ENCODE data around the gene CINP. TPM values are rescaled to one million over a fixed set of nuclear protein-coding genes. Genes with fewer than 3 reads are reported as not detected.

CINP gene
- total RNA-seq, 1 donor from 2014 or later = 24.9 TPM

Other genes starting within 250 kb of the CINP start
- 39.5 TPM for gene WDR20, start 223.0 kb downstream of the CINP start, total RNA-seq
- 26.5 TPM for gene MOK, start 57.7 kb downstream of the CINP start, total RNA-seq
- 12.6 TPM for gene ZNF839, start 43.1 kb downstream of the CINP start, total RNA-seq
- gene TECPR2, start 51 bp upstream of the CINP start, total RNA-seq = 8.6 TPM
- gene ANKRD9, start 146.9 kb upstream of the CINP start, total RNA-seq = 3.7 TPM
- 7.3 TPM for gene RCOR1, start 229.8 kb upstream of the CINP start, total RNA-seq

Data from frontal cortex (tissue), 1 donor.